ENCODE measurements around the gene OR51B4. TPM values are rescaled to one million over a fixed set of nuclear protein-coding genes. Genes with fewer than 3 reads are reported as not detected.

OR51B4 gene
- polyA plus RNA-seq, 1 of the 3 experiments (the other 2 are of a cell fraction) = 0.07 TPM

DNA sequence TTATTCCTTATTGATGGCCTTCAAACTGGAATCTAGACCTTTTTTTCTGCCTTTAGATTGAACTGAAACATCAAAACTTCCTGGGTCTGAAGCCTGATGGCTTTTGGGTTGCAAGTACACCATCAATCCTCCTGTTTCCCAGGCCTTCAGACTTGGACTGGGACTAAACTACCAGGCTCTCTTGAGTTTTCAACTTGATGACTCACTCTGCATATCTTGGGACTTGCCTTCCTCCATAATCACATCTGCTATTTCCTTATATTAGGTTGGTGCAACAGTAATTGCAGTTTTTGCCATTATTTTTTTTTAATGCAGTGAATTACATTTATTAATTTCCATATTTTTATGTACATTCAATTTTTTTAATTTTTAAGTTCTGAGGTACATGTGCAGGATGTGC is 34.6 kb upstream of the OR51B4 start:
- Histone ChIP-seq H3K9me2 (no peaks in the 10 kb centered on the region), H2AFZ (ENCODE audit: low read depth) (no peak overlapping the region), H3K9me3 (no peaks in the 10 kb centered on the region), H3K4me1 (ENCODE audit: control insufficient read depth in 1 of 2, insufficient read depth in 2 of 2, low read depth in 1 of 2, low read length in 1 of 2) (no peaks in the 10 kb centered on the region), H3K27ac (ENCODE audit: low read depth in 2 of 2, low read length in 1 of 2) (no peak overlapping the region), H3F3A (replicated peaks; ENCODE audit: insufficient read depth) (no peaks in the 10 kb centered on the region), H3K9ac (no peak overlapping the region), H3K79me2 (ENCODE audit: insufficient read depth) (no peaks in the 10 kb centered on the region), H3K4me2 (no peak overlapping the region), H3K4me3 (ENCODE audit: low read depth in 2 of 2, low read length in 1 of 2) (no peak overlapping the region), H3K36me3 (replicated peaks in 1 of 2; ENCODE audit: control insufficient read depth in 1 of 2, insufficient read depth in 2 of 2, low read length in 1 of 2) (no peaks in the 10 kb centered on the region), H4K20me1 (ENCODE audit: insufficient read depth) (no peaks in the 10 kb centered on the region), H3K27me3 (ENCODE audit: insufficient read depth) (peaks cover 4% of the 10 kb centered on the region; the same call in 1 of the 2 replicates)
- CTCF ChIA-PET = no interaction called here
- no peak for DNase-seq
- TF ChIP-seq TEAD4 (IDR thresholded peaks at IDR 0.05; ENCODE audit: borderline replicate concordance, insufficient read depth) = no peak
- TF ChIP-seq EZH2phosphoT487 (IDR thresholded peaks at IDR 0.05; ENCODE audit: borderline replicate concordance, low read depth) = no peak
- TF ChIP-seq RXRA (IDR thresholded peaks at IDR 0.05; ENCODE audit: borderline replicate concordance, low read depth) = no peak
- TF ChIP-seq RFX5 (IDR thresholded peaks at IDR 0.05; ENCODE audit: low read length) = no peak
- no peak for TF ChIP-seq ZBTB33 (IDR thresholded peaks at IDR 0.05; ENCODE audit: borderline replicate concordance, low read depth)
- TF ChIP-seq GATA2 (CRISPR knock-in tag; IDR thresholded peaks at IDR 0.05) = no peak
- TF ChIP-seq FOSL2 (IDR thresholded peaks at IDR 0.05; ENCODE audit: borderline replicate concordance, low read depth) = no peak
- no peak for TF ChIP-seq FOXM1 (IDR thresholded peaks at IDR 0.05; ENCODE audit: low read depth)
- POLR2A ChIA-PET = no interaction called here

DNA sequence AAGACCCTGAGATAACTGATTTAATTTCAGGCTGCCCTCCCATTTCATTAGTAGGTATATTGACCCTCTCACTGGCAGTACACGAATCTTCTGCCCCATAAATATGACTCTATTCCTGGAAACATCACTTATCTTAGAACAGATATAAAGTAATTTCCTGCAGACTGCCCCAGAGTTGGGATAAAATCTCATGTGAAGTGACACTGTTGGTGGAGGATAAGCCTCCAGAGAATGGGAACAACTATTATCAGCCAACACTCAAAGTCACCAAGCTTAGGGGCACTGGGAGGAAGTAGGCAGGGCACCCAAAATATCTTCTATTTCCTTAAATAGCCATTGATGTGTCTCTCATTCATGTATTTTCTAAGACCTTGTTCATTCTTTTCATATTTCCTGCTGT is 33.4 kb upstream of the OR51B4 start:
- no peaks in the 10 kb centered on the region for H4K20me1 ChIP-seq (ENCODE audit: insufficient read depth)
- CTCF ChIA-PET = no interaction called here
- no peaks in the 10 kb centered on the region for H3F3A ChIP-seq (replicated peaks; ENCODE audit: insufficient read depth)
- no peaks in the 10 kb centered on the region for H3K4me1 ChIP-seq (ENCODE audit: control insufficient read depth in 1 of 2, insufficient read depth in 2 of 2, low read depth in 1 of 2, low read length in 1 of 2)
- no peak overlapping the region for H3K4me2 ChIP-seq
- no peak overlapping the region for H2AFZ ChIP-seq (ENCODE audit: low read depth)
- WGBS (ENCODE audit: low lambda C conversion rate) = 0% methylated on average over 1 of the region's 1 CpG
- no peaks in the 10 kb centered on the region for H3K9me2 ChIP-seq
- no peak overlapping the region for H3K9ac ChIP-seq
- no peak overlapping the region for H3K4me3 ChIP-seq (ENCODE audit: low read depth in 2 of 2, low read length in 1 of 2)
- H3K27me3 ChIP-seq (ENCODE audit: insufficient read depth) = peaks cover 4% of the 10 kb centered on the region; the same call in 1 of the 2 replicates
- no peak overlapping the region for H3K27ac ChIP-seq (ENCODE audit: low read depth in 2 of 2, low read length in 1 of 2)
- no peak for DNase-seq
- no peaks in the 10 kb centered on the region for H3K9me3 ChIP-seq
- POLR2A ChIA-PET = no interaction called here
- no peaks in the 10 kb centered on the region for H3K36me3 ChIP-seq (replicated peaks in 1 of 2; ENCODE audit: control insufficient read depth in 1 of 2, insufficient read depth in 2 of 2, low read length in 1 of 2)
- H3K79me2 ChIP-seq (ENCODE audit: insufficient read depth) = no peaks in the 10 kb centered on the region
- TF ChIP-seq USF2 (IDR thresholded peaks at IDR 0.05; ENCODE audit: borderline replicate concordance, low read depth, low read length) = no peak
- TF ChIP-seq FOSL2 (IDR thresholded peaks at IDR 0.05; ENCODE audit: borderline replicate concordance, low read depth) = no peak
- TF ChIP-seq, protein P1, sequence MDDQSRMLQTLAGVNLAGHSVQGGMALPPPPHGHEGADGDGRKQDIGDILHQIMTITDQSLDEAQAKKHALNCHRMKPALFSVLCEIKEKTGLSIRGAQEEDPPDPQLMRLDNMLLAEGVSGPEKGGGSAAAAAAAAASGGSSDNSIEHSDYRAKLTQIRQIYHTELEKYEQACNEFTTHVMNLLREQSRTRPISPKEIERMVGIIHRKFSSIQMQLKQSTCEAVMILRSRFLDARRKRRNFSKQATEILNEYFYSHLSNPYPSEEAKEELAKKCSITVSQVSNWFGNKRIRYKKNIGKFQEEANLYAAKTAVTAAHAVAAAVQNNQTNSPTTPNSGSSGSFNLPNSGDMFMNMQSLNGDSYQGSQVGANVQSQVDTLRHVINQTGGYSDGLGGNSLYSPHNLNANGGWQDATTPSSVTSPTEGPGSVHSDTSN (IDR thresholded peaks at IDR 0.05) = no peak
- no peak for TF ChIP-seq YY1 (IDR thresholded peaks at IDR 0.05; ENCODE audit: low read depth)
- TF ChIP-seq NRF1 (IDR thresholded peaks at IDR 0.05; ENCODE audit: low read depth, low read length) = no peak
- no peak for TF ChIP-seq ZBTB33 (IDR thresholded peaks at IDR 0.05; ENCODE audit: borderline replicate concordance, low read depth)
- TF ChIP-seq MXI1 (IDR thresholded peaks at IDR 0.05; ENCODE audit: low read depth, low read length) = no peak
- no peak for TF ChIP-seq GATA2 (CRISPR knock-in tag; IDR thresholded peaks at IDR 0.05)
- TF ChIP-seq ELF1 (IDR thresholded peaks at IDR 0.05) = no peak
- no peak for TF ChIP-seq SIN3A (IDR thresholded peaks at IDR 0.05; ENCODE audit: borderline replicate concordance, low read depth, low read length)
- TF ChIP-seq IRF3 (IDR thresholded peaks at IDR 0.05; ENCODE audit: low read depth, low read length) = no peak
- TF ChIP-seq JUND (IDR thresholded peaks at IDR 0.05) = no peak
- no peak for TF ChIP-seq TEAD4 (IDR thresholded peaks at IDR 0.05; ENCODE audit: borderline replicate concordance, insufficient read depth)
- TF ChIP-seq MEF2A (IDR thresholded peaks at IDR 0.05; ENCODE audit: borderline replicate concordance, low read depth) = no peak
- no peak for TF ChIP-seq RXRA (IDR thresholded peaks at IDR 0.05; ENCODE audit: borderline replicate concordance, low read depth)
- TF ChIP-seq, protein P2, sequence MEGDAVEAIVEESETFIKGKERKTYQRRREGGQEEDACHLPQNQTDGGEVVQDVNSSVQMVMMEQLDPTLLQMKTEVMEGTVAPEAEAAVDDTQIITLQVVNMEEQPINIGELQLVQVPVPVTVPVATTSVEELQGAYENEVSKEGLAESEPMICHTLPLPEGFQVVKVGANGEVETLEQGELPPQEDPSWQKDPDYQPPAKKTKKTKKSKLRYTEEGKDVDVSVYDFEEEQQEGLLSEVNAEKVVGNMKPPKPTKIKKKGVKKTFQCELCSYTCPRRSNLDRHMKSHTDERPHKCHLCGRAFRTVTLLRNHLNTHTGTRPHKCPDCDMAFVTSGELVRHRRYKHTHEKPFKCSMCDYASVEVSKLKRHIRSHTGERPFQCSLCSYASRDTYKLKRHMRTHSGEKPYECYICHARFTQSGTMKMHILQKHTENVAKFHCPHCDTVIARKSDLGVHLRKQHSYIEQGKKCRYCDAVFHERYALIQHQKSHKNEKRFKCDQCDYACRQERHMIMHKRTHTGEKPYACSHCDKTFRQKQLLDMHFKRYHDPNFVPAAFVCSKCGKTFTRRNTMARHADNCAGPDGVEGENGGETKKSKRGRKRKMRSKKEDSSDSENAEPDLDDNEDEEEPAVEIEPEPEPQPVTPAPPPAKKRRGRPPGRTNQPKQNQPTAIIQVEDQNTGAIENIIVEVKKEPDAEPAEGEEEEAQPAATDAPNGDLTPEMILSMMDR (IDR thresholded peaks at IDR 0.05) = no peak
